ENCODE results near the gene FAM43B. TPM values are rescaled to one million over a fixed set of nuclear protein-coding genes. Genes with fewer than 3 reads are reported as not detected.
A peak's percentile ranks its signal among the peaks of the same experiment; 100 is the strongest.

FAM43B gene
- total and polyA plus RNA-seq, 2 donors (not counting 1 experiment from before 2014, with no cell fraction given) = not detected

DNA sequence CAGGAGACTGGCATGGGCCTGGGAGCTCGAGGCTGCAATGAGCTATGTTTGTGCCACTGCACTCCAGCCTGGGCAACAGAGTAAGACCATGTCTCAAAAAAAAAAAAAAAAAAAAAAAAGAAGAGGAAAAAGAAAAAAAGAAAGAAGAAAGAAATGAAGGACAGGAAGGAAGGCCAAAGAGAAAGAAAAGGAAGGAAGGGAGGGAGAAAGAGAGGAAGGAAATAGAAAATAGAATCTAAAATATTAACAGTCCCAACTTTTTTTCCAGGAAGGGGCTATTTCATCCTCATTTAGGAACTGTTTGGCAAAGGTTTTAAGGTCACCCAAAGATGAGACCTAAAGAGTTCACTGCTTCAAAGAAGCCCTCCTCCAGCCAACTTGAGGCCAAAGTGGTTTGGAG is 46.9 kb upstream of the FAM43B start:
- Histone ChIP-seq H3K79me2 (ENCODE audit: control insufficient read depth, insufficient read depth, low read length) (peaks cover 51% of the 10 kb centered on the region), H3K4me1 (ENCODE audit: control insufficient read depth in 2 of 2, insufficient read depth in 2 of 2, low read length in 2 of 2) (peaks cover 11 to 15% of the 10 kb centered on the region in 2 donors), H3K9ac (ENCODE audit: low read length) (no peak overlapping the region), H3K9me3 (ENCODE audit: control extremely low read depth in 1 of 3, control insufficient read depth in 2 of 3, insufficient read depth in 1 of 3, low read length in 2 of 3) (peaks cover 0 to 5% (median 0%) of the 10 kb centered on the region in 3 donors), H3K4me2 (replicated peaks; ENCODE audit: low read depth, low read length, poor library complexity, severe bottlenecking) (no peak overlapping the region), H3K4me3 (ENCODE audit: control extremely low read depth in 1 of 5, extremely low read depth in 1 of 5, insufficient read depth in 1 of 5, low read depth in 2 of 5, low read length in 4 of 5) (no peak overlapping the region), H3K27ac (ENCODE audit: low read length in 2 of 2) (no peak overlapping the region), H4K20me1 (ENCODE audit: control insufficient read depth, insufficient read depth, low read length, poor library complexity, severe bottlenecking) (peaks cover 18% of the 10 kb centered on the region), H2AFZ (ENCODE audit: insufficient read depth, low read depth, low read length, poor library complexity, severe bottlenecking) (no peak overlapping the region), H3K27me3 (replicated peaks in 1 of 4; ENCODE audit: control extremely low read depth in 1 of 4, control insufficient read depth in 3 of 4, insufficient read depth in 4 of 4, low read length in 3 of 4) (no peaks in the 10 kb centered on the region), H3K36me3 (replicated peaks in 1 of 2; ENCODE audit: control extremely low read depth in 1 of 2, control insufficient read depth in 1 of 2, extremely low read depth in 1 of 2, insufficient read depth in 2 of 2, low read length in 1 of 2) (peaks cover 3 to 35% of the 10 kb centered on the region in 2 experiments)
- intact Hi-C loops (cut with micrococcal nuclease) = no loop called here
- H3K4me3 Mint-ChIP-seq = no peak overlapping the region
- ChIA-PET POLR2A (no interaction called here), CTCF (interaction anchor here (7.6 kb wide), 1 partner anchor 11 kb away, joined by 38 read pairs; no protein-coding TSS in a partner anchor)
- no peaks in the 10 kb centered on the region for H3K9me3 Mint-ChIP-seq (ENCODE audit: insufficient read depth)
- H3K27ac Mint-ChIP-seq = no peak overlapping the region
- H3K27me3 Mint-ChIP-seq = no peaks in the 10 kb centered on the region
- ATAC-seq (ENCODE audit: low read depth) (no peak), DNase-seq (no peak)
- WGBS (ENCODE audit: insufficient coverage) = no CpG with 5 or more reads among the region's 1 CpG
- no peak for TF ChIP-seq EZH2 (IDR thresholded peaks at IDR 0.05; ENCODE audit: borderline replicate concordance, insufficient read depth, low read depth, low read length, poor library complexity, severe bottlenecking)
- TF ChIP-seq, protein P1, sequence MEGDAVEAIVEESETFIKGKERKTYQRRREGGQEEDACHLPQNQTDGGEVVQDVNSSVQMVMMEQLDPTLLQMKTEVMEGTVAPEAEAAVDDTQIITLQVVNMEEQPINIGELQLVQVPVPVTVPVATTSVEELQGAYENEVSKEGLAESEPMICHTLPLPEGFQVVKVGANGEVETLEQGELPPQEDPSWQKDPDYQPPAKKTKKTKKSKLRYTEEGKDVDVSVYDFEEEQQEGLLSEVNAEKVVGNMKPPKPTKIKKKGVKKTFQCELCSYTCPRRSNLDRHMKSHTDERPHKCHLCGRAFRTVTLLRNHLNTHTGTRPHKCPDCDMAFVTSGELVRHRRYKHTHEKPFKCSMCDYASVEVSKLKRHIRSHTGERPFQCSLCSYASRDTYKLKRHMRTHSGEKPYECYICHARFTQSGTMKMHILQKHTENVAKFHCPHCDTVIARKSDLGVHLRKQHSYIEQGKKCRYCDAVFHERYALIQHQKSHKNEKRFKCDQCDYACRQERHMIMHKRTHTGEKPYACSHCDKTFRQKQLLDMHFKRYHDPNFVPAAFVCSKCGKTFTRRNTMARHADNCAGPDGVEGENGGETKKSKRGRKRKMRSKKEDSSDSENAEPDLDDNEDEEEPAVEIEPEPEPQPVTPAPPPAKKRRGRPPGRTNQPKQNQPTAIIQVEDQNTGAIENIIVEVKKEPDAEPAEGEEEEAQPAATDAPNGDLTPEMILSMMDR (IDR thresholded peaks at IDR 0.05) = no peak
- H3K4me1 Mint-ChIP-seq = peaks cover 20% of the 10 kb centered on the region

DNA sequence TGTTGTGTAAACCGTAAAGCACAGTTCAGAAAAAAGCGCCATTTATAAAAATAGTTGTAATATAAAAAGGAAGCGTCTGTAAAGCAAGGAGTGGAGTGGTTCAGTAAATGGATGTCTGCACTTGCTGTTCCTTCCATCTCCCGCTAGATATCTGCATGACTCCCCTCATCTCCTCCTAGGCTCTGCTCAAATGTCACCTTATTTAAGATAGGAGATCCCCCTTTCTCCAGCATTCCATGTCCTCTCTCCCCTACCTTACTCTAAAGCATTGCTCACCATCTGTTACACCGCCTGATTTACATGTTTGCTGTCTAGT is 45.2 kb upstream of the FAM43B start:
- H3K9me3 Mint-ChIP-seq (ENCODE audit: insufficient read depth) = no peaks in the 10 kb centered on the region
- Histone ChIP-seq H3K27me3 (replicated peaks in 1 of 4; ENCODE audit: control extremely low read depth in 1 of 4, control insufficient read depth in 3 of 4, insufficient read depth in 4 of 4, low read length in 3 of 4) (peaks cover 0 to 10% (median under 1%) of the 10 kb centered on the region in 4 experiments), H3K9me3 (ENCODE audit: control extremely low read depth in 1 of 3, control insufficient read depth in 2 of 3, insufficient read depth in 1 of 3, low read length in 2 of 3) (peaks cover 0 to 5% (median 0%) of the 10 kb centered on the region in 3 donors), H3K4me2 (replicated peaks; ENCODE audit: low read depth, low read length, poor library complexity, severe bottlenecking) (peak overlapping the region; percentile 84), H3K9ac (ENCODE audit: low read length) (peak overlapping the region; percentile 96), H4K20me1 (ENCODE audit: control insufficient read depth, insufficient read depth, low read length, poor library complexity, severe bottlenecking) (peaks cover 18% of the 10 kb centered on the region), H3K4me1 (ENCODE audit: control insufficient read depth in 2 of 2, insufficient read depth in 2 of 2, low read length in 2 of 2) (peaks cover 14 to 20% of the 10 kb centered on the region in 2 donors), H3K4me3 (ENCODE audit: control extremely low read depth in 1 of 5, extremely low read depth in 1 of 5, insufficient read depth in 1 of 5, low read depth in 2 of 5, low read length in 4 of 5) (peak overlapping the region; percentile 76 to 100 (median 86)), H3K27ac (ENCODE audit: low read length in 2 of 2) (peak overlapping the region; percentile 93 to 96), H3K36me3 (replicated peaks in 1 of 2; ENCODE audit: control extremely low read depth in 1 of 2, control insufficient read depth in 1 of 2, extremely low read depth in 1 of 2, insufficient read depth in 2 of 2, low read length in 1 of 2) (peaks cover 0 to 18% of the 10 kb centered on the region in 2 experiments), H3K79me2 (ENCODE audit: control insufficient read depth, insufficient read depth, low read length) (peaks cover 51% of the 10 kb centered on the region), H2AFZ (ENCODE audit: insufficient read depth, low read depth, low read length, poor library complexity, severe bottlenecking) (peak overlapping the region; percentile 86)
- DNase-seq (no peak), ATAC-seq (ENCODE audit: low read depth) (peak; percentile 7)
- TF ChIP-seq, protein P1 (IDR thresholded peaks at IDR 0.05) = no peak
- TF ChIP-seq EZH2 (IDR thresholded peaks at IDR 0.05; ENCODE audit: borderline replicate concordance, insufficient read depth, low read depth, low read length, poor library complexity, severe bottlenecking) = no peak
- peak overlapping the region; percentile 93 for H3K27ac Mint-ChIP-seq
- 40% methylated on average over 1 of the region's 5 CpGs for WGBS (ENCODE audit: insufficient coverage)
- intact Hi-C loops (cut with micrococcal nuclease) = loop anchor here (1.0 kb wide), 1 partner anchor 127 kb away; no protein-coding TSS in a partner anchor
- POLR2A ChIA-PET = interaction anchor here (1.3 to 1.4 kb wide), 3 partner anchors 21 to 625 kb away, joined by 3 to 6 read pairs (median 4); partner anchors contain the start of genes CAMK2N1, HP1BP3 and OTUD3
- H3K4me3 Mint-ChIP-seq = peak overlapping the region; percentile 91
- H3K27me3 Mint-ChIP-seq = peaks cover 4% of the 10 kb centered on the region
- H3K4me1 Mint-ChIP-seq = peaks cover 22% of the 10 kb centered on the region
- CTCF ChIA-PET = interaction anchor here (0.7 to 7.6 kb wide), 3 partner anchors 13 to 294 kb away, joined by 3 to 38 read pairs (median 9); no protein-coding TSS in a partner anchor

All from B cell (primary cell).